Mammary epithelial cell (primary cell): ENCODE measurements around the gene PCDHGA3.
"Not testable (repeated sequence)": the region's sequence is repeated elsewhere in the genome, so short reads cannot be mapped to it uniquely, and the experiment has no call there.

ENCODE experiments used
- CTCF ChIP-seq, 2 donors: IDR thresholded peaks in 1 of 2; conservative IDR thresholded peaks in 1 of 2; 2 replicates each; pipeline ENCODE4 v1.5.1; 2011 to 2012; ENCODE audit warnings: inconsistent platforms in 2 of 2, low read length in 2 of 2, mild to moderate bottlenecking in 2 of 2, control low read depth in 1 of 2, low read depth in 1 of 2; ENCODE audit not compliant: insufficient read depth in 1 of 2; ENCODE audit errors: extremely low read depth in 1 of 2
- EZH2 ChIP-seq: IDR thresholded peaks from 2 replicates; pipeline ENCODE4 v1.6.1; 2012; ENCODE audit warnings: low read length, inconsistent platforms, borderline replicate concordance

DNA sequence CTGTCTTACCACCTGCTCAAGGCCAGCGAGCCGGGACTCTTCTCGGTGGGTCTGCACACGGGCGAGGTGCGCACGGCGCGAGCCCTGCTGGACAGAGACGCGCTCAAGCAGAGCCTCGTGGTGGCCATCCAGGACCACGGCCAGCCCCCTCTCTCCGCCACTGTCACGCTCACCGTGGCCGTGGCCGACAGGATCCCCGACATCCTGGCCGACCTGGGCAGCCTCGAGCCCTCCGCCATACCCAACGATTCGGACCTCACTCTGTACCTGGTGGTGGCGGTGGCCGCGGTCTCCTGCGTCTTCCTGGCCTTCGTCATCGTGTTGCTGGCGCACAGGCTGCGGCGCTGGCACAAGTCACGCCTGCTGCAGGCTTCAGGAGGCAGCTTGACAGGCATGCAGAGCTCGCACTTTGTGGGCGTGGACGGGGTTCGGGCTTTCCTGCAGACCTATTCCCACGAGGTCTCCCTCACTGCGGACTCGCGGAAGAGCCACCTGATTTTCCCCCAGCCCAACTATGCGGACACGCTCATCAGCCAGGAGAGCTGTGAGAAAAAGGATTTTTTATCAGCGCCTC is 2.8 kb upstream of the PCDHGA3 start:
- not testable (repeated sequence) for TF ChIP-seq CTCF (conservative IDR thresholded peaks at IDR 0.05 in 1 of 2, IDR thresholded peaks at IDR 0.05 in 1 of 2; ENCODE audit: extremely low read depth in 1 of 2, insufficient read depth in 1 of 2, low read depth in 1 of 2, low read length in 2 of 2); EZH2
